CD4-positive, alpha-beta T cell treated with Interleukin-21 for 1 hour (primary cell): ENCODE measurements around the gene MEG3.

Source experiments
- DNase-seq: peaks from one replicate; pipeline ENCODE4 v3.0.0-alpha.2; 2020

MEG3 gene

DNA sequence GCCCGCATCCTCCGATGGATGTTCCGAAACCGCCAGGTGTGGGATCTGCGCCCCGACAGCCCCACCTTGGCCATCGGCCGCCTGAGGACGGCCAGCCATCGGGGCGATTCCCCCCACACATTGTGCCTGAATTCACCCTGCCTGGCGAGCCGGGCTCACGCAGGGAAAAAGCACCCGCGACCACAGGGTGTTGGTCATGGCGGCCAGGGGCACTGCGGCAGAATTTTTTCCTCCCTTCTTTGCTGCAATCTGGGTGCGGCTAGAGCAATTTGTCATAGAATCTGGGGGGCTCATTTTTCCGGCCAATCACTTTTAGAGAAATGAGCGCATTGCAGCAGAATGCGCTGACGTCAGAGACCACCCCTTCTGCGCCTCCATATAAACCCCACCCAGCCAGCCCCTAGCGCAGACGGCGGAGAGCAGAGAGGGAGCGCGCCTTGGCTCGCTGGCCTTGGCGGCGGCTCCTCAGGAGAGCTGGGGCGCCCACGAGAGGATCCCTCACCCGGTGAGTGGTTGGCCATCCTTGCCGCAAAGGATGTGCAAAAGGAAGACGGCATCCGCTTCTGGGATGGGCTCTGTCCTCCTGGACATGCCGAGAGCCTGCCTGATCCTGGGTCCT lies at the start of gene MEG3:
Gene MEG3 (plus strand): TSS at position 406 of the 619 bp plus-strand sequence.
- no peak for DNase-seq

DNA sequence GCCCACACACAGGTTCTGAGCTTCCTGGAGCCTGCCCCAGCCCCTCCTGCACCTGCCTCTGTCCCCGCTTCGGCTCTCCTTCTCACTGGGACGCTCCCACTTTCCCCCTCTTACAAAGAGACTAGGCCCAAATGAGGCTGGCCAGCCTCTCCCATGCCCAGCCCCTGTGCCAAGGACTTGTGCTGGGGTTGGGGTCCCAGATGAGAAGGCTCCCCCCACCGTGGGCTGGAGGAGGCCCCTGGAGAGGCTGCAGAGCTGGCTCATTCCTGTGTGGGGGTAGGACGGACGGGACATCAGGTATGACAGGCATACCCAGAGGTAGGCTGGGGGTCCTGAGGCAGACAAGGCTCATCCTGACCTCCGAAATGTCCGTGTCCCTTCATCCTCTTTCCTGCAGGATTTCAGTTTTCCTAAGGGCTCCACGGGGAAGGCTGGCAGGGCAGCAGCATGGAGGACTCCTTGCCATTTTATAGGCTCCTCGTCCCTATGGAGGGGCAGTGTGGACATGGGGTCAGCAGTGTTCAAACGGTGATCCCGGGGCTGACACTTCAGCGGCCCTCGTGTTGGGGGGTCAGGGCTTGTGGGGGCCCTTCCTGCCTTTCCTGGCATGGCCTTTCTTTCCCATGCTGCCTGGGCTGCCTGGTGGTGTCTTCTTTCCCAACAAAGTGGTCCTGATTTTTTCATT lies 49.1 kb upstream of the MEG3 start:
- no peak for DNase-seq

DNA sequence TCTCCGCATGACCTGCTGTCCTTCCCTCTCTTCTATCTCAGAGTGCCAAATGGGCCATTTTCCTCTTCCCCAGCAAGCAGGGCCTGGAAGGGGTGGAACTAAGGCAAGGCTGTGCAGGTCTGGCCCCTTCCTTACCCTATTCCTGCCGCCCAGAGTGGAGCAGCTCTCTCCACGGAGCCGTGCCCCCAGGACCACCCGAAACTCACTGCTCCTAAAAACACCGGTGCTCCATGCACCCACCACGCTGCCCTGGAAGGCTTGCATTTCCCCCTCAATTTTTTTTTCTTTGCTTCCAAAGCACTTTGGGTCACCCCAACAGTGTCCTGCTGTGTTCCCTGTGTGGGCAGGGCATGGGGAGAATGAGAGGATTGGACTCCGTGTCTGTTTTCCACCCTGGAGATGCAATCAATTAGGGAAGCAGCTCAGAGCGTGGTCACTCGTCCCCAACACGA lies 48.5 kb upstream of the MEG3 start:
- DNase-seq = no peak

DNA sequence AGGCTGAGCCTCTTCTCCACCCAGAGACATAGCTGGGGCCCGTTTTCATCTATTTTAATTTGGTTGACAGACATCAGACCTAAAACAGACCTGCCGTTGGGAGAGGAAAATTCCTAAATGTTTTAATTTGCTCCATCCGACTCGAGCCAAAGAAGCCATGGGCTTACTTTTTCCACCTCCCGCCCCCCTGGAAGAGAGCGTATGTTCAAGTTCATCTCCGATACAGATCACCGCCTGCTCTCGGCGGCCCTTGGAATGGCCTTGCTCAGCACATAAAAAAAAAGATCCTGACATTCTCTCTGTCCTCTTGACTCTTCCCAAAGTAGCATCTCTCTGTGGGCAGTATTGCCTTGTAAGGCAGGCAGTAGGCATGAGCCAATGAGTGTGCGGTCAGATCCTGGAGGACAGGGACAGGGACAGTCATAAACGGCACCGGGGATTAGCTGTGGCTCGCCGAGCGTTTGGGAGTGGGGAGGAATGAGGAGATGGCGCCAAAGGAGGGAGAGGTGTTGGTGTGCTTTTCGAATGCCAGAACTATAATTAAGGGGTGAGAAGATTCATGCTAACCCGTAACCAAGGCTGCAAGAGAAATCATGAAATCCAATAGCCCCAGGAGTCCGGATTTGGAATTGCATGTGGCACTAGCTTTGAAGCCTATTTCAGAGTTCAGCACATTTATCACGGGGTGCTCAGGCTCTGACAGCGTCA lies 47.9 kb upstream of the MEG3 start:
- DNase-seq = no peak

DNA sequence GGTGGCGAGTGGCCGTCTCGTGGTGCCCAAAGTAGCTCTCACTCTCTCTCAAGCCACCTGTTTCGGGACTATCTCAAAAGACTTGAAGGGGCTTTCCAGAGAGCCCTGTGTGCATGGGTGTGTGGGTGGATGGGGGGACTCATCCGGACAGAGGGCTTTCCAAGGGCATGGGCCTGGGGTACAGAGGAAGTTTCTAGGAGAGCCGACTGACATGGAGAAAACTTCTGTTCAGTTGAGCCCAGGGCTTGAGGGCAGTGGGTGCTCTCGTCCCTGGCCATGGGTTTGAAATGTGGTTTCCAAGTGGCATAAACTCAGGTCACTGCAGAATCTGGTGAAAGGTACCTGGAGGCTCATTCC lies 47.4 kb upstream of the MEG3 start:
- no peak for DNase-seq

DNA sequence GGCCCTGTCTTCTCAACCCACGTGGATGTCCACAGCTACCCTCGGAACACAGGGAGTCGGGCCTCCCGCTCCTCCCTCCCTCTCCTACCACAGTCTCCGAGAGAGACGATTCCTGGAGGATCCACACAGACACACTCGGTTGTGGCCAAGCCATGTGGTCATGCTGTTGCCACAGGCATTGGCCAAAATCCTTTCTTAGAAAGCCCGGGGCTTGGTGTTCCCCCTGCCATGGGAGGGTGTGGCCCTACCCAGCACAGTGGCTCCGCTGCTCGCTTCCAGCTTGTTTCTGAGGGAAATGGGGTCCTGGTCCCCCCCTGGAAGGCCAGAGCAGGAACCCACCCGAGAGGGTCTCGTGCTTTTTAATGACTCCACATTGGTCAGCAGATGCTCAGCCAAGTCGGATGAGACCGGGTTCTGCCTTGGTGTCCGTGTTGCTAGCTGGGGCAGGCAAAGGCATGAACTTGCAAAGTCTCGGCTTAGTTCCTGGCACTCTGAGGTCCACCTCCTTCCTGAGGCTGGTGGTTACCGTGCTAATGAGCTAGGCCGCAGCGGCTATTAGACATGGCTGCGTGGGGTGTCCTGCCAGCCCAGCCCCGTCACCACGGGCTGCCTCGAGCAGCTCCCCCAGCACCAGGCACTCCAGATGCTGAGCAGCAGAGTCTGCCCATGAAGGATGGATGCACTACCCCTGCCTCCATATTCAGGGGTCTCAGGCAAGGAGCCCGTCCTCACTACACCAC lies 46.8 kb upstream of the MEG3 start:
- DNase-seq = no peak

DNA sequence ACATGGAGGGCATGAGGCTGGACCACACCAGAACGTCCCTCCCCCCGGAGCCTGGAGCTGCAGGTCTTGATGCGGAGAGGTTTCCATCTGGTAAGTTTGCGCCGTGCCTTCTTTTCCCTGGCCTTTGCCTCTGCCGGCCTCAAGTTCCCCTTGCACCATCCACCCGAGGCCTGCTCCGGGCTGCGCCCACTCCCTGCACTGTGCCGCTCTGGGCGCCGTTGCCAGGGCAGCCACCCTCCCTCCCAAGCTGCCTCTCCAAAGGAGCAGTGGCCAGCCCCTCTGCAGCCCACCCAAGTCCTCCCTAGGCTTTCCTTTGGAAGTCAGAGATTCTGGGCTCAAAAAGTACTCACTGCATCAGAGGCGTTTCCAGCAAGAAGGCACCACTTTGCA lies 46.2 kb upstream of the MEG3 start:
- DNase-seq = no peak

DNA sequence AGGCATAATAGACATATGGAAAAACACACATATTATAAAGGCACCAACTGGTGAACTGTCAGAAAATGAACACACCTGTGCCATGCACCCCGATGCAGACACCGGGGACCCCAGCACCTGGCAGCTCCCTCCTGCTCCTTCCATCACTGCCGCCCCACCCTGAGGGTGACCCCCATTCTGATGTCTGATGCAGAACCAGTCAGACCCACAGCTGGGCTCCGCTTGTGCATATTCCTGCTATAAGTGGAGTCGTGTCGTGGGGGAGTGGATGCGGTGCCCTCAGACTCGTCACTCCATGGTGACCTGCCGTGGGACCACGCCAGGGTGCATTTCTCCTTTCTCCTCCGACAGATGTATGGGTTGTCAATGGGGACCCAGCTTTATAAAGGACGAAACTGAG lies 45.7 kb upstream of the MEG3 start:
- no peak for DNase-seq

DNA sequence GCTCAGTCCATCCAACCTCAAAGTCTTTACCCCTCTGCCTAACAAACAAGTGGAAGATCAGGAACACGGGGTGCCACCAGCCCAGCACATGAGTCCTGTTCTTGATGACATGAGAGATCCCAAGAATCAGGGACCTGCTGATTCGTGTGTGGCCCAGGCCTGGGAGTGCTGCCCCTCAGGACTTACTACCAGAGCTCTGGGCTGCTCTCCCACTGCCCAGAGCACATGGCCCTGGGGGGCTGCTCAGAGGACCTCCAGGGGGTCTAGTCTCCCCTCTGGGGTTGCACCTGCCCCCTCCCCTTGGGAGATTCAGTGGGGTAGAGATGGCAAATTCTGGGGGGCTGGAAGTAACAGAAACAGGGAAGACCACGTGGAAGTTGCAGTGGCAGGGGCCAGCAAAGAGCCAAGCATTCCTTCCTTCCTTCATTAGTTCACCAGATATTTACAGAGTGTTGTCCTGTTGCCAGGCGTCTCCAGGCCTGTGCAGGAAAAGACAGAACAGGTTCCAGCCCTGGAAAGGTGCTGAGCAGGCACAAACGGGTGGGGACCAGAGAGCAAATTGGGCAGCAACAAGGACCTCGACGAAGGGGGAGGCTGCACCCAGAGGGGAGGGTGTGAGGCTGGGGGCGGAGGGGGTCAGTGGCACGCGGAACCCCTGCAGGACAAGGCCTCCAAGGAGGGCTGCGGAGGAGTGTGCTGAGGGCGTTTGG lies 45.1 kb upstream of the MEG3 start:
- no peak for DNase-seq

DNA sequence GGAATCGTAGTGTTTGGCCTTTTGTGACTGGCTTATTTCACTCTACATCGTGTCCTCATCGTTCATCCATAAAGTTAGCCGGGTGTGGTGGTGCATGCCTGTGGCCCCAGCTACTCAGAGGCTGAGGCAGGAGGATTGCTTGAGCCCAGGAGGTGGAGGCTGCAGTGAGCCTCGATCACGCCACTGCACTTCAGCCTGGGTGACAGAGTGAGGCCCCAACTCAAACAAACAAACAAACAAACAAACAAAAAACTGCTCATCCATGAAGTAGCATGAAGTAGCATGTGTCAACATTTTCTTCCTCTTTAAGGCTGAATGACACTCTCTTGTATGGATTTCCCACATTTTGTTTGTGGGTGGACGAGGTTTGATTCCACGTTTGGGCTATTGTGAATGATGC lies 44.0 kb upstream of the MEG3 start:
- DNase-seq = no peak

DNA sequence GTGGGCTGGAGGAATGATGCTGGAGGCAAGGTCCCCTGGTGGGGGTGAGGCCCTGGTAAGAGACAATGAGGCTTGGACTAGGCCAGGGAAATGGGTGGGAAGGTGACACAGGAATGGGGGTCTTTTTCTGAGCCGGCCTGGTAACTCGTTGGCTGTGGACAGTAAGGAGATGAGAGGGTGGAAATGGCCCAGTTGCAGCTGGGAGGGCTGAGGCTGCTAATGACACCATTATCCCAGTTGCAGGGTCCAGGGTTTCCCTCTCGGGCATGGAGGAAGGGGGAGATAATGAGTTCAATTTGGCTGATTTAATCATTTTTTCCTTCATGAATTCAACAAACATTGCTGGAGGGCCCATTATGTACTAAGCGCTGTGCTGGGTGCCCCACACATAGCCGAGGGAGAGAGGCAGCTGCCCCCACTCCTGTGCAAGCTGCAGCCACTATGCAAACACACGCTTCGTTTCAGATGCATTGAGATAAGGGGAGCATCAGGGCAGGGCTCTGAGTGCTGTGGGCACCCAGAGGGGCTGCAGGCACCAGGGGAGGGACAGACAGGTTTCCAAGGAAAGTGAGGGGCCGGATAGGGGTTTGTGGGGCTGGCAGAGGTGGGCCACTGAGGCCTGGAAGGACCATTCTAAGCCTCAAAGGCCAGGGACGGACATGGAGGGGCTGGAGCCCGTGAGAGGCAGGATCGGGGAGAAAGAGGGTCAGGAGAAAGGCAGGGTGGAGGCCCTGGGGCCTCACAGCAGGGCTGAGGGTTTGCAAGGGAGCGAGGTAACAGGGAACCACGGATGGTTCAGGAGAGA lies 43.2 kb upstream of the MEG3 start:
- no peak for DNase-seq

DNA sequence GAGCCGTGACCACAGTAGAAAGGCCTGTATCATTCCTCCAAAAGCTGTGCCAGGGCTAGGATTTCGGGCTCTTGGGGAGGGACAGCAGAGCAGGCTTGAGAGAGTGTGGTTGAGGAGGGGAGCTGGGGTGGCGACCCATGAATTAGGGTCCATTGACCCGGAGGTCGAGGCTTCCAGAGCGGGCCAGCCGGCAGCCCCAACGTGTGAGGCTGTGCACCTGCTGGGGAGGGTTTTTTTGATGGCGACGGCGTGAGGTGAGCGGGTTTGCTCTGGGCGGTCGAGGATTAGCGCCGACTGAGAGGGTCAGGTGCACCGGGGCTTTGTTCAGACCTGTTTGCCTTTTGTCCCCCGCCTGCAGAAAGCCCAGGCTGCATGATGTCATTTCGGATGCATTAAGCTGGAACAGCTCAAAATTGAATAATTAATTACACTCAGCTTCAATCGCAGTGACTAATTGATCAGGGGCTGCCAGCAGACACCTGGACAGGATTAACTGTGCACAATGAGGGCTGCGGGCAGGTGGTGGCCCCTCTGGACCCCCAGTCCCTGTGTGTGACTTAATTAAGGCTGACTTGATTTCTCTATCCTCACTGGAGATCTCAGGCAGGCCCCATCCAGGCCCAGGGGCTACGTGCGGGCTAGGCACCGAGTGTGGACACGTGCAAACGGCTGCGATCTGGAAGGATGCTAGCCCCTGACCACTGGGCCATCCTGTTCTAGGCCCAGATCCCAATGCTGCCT lies 42.1 kb upstream of the MEG3 start:
- DNase-seq = no peak

DNA sequence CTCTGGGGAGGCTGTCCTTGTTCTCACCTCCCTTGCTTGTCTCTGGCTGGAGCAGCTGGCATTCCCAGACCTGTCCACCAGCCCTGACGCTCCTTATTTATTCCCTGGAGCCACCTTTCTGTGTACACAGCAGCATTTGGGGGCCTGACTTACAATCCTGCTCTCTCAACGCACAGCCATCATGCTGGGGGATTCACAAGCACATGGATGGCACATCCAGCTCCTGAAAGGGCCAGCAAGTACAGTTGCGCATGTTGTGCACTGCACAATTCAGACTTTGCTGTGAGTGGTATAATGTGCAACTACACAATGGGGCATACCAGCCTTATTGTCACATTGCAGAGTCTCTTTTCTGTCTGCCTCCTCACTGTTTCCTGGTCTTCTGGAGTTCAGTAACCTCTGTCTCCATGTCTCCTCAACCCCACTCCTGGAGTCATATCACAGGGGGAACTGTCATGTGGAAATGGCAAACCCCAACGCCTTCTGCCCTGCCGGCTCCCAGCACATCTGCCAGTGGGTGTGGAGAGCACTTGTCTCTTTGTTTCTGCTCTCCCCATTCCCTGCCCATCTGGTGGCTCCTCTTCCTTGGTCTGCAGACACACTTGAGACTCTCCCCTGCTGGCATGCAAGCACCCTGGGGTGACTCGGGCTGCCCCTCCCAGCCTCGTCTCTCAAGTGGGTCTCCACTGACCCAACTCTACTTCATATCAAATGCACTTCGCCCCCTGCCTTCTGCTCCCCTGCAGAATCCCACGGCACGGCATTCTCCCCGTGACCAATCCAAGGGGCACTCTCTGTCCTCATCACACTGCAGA lies 41.2 kb upstream of the MEG3 start:
- no peak for DNase-seq

DNA sequence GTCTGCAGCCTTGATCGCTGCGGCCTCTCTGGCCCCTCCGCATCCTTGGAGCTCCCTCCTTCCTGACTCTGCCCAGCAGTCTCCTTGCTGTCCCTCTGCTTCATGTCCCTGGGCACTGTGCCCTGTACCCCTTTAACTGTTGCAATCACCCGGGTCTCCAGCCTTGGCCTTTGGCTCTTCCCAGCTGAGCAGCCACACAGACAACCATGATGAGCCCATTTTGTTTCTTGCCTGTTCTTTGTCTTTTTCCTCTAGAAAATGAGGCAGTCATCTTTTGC lies 40.6 kb upstream of the MEG3 start:
- DNase-seq = no peak

DNA sequence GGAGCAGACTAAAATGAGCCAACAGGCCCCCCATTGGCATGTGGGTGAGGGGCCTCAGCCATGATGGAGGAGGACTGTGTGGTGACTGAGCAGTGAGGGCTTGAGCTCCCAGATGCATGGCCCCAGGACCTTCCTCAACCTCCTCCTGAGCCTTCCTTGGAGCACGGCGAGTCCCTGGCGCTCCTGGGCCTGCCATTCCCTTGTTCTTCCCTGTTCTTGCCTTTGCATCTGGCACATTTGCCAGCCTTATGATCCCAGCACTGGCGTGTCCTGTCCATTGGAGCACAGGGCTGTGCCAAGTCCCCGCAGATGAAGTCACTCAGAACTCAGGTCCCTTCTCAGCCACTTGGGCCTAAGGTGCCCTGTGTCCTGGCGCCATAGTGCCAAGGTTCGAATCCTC lies 40.3 kb upstream of the MEG3 start:
- DNase-seq = no peak

DNA sequence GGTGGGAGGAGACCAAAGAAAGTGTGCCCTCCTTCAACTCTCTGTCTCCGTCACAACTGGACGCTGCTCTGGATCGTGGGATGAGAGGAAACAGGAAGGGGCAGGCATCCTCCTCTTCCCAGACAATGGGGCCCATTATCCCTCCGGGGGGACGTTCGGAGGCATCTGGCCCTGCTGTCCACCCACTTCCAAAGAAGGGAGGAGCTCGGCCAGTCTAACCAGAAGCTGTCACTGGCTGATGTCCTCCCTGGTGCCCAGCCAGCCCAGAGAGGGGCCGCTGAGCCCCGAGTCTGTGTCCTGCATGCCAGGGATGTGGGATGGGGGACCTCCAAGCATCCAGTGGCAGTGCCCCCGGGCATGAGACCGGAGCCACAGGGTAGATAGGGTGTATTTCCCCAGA lies 39.8 kb upstream of the MEG3 start:
- no peak for DNase-seq

DNA sequence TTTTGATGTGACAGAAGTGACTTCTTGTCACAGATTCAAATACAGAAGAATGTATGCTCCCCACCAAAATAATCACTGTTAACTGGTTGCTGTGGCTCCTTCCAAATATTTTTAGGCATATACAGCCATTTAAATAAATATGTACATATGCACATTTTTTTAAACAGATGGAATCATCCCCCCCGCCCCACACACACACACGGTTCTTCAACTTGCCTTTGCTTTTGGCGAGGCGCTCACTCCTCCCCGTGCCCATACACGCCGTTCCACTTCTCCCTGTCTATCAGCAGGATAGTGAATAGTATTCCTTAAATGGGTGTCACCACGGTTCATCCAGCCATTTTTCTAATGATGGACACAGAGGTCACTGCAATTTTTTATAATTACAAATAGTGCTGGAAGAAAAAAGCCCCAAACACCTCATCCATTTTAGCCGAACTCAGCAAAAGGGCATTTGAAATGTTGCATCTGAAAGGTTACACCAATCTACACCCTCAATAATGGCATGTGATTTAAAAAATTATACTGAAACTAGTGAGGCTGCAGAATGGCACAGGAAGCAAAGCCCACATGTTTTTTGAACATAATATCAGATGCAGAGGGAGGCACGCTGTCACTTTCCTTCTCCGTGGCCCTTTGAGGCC lies 39.2 kb upstream of the MEG3 start:
- DNase-seq = no peak

DNA sequence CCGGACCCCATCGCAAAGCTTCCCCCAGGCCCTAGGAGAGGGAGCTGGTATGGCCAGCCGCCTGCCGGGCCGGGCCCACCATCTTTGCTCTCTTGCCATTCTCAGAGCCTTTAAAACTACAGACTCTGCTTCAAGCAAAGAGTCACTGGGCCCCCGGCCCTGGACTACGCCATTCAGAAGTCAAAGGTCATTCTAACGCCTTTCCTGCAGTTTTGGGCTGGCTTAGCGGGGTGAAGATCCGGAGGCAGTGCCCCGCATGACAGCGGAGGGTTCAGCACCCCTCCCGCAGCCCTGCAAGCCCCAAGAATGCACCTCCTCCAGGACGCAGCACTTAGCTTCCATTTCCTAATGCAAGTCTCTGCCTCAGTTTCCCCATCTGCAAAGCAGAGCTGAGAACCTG lies 38.3 kb upstream of the MEG3 start:
- no peak for DNase-seq

DNA sequence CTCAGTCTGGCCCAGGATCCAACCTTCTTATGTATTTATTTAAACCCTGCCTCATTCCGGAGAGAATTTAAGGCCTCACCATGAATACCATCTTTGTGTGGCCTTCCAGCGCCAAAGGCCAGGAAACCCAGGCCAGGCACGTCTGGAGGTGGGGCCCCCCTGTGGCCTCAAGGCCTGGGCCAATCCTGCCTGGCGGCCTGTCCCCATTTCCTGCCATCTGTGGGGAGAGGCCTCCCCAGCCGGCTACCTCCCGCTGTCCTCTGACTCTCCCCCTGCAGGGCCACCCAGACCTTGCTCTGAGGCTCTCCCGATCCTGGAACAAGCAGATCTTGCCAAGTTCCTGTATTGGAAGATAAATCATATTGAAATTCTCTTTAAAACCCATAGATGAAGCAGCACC lies 37.4 kb upstream of the MEG3 start:
- DNase-seq = no peak

DNA sequence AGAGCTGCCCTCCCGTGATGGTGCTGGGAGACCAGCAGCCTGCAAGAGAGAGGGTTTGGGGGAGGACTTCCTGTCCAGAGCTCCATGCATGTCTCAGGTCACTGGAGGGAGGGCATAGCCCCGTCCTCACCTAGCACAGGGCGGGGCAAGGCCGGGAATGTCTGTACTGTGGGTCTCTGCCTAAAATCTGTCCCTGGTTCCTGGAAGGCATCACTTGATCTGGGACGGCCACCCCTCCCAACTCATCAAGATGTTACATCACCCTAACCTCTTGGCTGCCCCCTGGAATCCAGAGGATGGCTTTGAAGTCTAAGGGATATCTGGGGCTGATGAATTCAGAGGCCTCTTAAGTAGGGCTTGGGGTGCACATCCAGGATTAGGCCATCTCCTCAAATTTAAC lies 37.0 kb upstream of the MEG3 start:
- no peak for DNase-seq
